HG03520 (cell line): ENCODE data around the gene SYNE3.

Experiments used
- ATAC-seq: cut with Tn5 transposase; IDR thresholded peaks from one replicate; pipeline ENCODE4 v1.9.1; 2021; ENCODE audit warnings: mild to moderate bottlenecking, moderate library complexity; ENCODE audit not compliant: unreplicated experiment

SYNE3 gene

GRCh38 chr14:95490727-95491451 lies 25.6 kb downstream of the SYNE3 start:
- ATAC-seq = no peak

DNA sequence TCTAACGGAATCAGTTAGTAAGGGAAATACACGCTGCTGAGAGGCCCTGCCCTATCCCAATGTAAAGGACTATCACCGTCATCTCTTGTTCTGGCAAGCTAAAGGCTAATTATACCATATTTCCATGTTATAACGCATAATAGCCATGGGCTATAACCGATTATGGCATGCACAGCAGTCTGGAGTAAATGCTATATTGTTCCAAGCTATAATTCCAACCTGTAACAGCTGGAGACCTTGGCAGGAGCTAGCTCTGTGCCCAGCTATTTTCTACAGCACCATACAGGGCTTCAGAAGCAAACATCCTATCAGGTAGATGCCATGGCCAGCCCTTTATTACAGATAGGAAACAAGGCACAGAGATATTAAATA lies 26.3 kb downstream of the SYNE3 start:
- ATAC-seq = no peak

GRCh38 chr14:95489214-95490137 lies 27.0 kb downstream of the SYNE3 start:
- ATAC-seq = no peak

DNA sequence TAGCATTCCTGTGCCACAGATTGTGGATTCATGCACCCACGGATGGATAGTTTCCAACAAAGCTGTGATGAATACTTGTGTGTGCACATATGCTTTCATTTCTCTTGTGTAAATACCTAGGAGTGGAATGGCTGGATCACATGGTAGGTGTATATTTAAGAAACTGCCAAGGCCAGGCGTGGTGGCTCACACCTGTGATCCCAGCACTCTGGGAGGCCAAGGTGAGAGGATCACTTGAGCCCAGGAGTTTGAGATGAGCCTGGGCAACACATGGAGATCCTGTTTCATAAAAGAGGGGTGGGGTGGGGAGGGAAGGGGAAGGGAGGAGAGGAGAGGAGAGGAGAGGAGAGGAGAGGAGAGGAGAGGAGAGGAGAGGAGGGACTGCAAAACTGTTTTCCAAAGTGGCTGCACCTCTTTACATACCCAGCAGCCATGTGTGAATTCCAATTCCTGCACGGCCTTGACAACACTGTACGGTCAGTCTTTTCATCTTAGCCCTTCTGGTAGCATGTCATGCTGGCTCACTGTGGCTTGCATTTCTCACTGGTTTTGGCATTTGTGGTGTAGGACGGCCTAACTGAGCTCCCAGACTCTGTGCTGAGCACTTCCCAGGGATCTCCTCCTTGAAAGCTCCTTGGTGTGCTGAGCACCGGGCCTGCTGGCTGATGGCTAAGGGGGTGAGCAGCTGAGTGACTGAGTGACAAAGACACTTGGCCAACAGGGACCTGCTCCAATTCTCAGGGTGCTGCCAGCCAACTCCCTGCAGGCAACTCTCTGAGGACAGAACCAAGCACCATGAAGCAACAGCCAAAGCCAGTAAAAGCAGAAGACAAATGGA lies 27.9 kb downstream of the SYNE3 start:
- ATAC-seq = no peak

DNA sequence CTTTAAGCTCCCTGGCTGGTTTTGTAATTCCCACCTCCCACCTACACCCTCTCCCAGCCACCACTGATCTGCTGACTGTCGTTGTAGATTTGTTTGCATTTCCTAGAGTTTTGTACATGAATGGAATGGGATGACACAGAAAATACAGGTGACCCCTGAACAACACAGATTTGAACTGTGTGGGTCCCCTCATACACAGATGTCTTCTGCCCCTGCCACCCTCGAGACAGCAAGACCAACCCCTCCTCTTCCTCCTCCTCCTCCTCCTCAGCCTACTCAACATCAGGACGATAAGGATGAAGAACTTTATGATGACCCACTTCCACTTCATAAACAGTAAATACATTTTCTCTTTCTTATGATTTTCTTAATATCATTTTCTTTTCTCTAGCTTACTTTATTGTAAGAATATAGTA lies 28.8 kb downstream of the SYNE3 start:
- ATAC-seq = no peak

- ATAC-seq = no peak
Observed at GRCh38 chr14:95486875-95487668, 29.4 kb downstream of the SYNE3 start.

DNA sequence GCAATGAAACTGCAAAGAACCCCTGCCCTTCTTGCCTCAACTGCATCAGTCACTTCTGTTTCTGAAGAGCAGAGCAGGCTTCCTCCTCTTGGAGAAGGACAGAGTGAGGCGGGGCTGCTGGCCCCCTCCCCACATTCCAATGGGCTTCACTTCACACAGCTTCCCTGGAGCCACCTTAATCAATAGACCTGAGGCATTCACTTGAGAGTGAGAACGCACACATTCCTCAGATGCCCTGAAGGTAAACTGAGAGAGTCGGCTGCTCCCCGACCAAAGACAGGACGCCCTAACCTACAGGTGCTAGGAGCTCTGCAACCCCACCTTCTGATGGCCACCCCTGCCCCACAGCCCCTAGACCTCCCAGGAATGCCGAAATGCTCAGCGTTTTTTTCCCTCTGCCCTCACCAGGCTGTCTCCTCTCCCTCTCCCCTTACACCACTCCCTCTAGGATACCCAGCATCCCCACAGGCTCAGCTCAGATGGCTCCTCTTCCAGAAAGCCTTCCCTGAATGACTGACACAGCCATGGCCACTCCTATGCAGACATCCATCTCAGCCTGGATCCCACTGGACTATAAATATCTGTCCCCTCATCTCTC lies 31.1 kb downstream of the SYNE3 start:
- no peak for ATAC-seq

DNA sequence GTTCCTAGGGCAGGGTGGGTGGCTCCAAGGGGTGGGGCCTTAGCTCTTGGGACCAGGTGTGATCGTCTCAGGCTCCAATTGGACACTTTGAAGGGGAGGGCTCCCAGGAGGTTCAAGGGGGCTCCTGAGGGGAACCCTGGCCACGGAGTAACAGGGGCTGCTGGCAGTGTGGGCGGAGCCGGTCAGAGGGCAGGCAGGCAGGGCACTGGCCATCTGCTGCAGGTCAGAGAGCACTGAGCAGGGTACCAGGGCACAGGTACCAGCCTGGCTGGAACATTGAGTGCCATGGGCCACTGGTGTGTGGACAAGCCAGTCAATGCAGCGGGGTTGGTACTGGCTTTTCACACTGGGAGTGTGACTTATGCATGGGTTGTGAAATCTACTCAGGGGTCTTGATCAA lies 32.2 kb downstream of the SYNE3 start:
- ATAC-seq = no peak

- ATAC-seq = no peak
Observed at GRCh38 chr14:95483309-95484165, 32.9 kb downstream of the SYNE3 start.

DNA sequence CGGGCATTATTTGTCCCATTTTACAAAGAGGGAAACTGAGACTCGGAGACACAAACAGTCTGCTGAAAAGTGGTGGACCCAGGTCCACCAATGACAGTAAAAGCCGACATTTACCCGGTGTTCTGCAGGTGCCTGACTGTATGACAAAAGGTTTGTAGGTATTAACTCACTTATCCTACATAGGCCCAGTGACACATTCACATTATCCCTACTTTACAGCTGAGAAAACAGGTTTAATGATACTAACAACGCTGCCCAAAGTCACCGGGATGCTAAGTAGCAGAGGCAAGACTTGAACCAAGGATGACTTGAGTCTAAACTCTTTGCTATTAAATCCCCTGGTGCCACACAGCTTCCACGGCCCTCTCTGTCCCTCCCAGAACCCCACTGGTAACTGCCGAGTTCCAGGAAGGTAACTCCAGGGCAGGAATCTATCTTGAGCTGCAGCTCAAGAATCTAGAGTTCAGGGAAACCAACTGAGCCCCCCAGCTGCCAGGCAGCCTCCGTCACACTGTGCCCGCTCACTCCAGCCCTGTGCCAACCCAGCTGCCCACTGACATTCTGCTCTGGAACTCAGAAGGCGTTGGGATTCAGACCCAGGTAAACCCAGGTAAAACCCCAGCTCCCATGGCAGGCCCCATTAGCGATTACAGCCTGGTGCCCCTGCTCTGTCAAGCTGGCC lies 33.7 kb downstream of the SYNE3 start:
- no peak for ATAC-seq

GRCh38 chr14:95481391-95482022 lies 34.9 kb downstream of the SYNE3 start:
- no peak for ATAC-seq

GRCh38 chr14:95480887-95481226 lies 35.6 kb downstream of the SYNE3 start:
- no peak for ATAC-seq

- ATAC-seq = no peak
Observed at GRCh38 chr14:95480109-95480886, 36.2 kb downstream of the SYNE3 start.

DNA sequence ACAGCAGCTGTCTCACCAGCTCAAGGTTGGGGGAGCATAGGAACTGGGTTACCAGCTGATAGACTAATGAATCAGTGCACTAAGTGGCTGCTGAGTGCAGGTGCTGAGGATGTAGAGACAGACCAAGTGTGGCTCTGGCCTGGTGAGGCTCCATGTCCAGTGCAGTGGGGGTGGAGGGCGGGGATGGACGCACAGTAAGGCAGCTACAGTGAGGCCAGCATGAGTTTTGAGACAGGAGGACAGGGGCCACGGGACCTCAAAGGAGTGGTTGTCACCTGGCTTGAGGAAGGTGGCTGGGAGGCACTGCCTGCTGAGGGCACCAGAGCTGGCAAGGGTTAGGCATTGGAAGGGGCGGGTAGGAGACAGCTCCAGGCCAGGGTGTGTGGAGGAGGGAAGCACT lies 37.0 kb downstream of the SYNE3 start:
- ATAC-seq = no peak

GRCh38 chr14:95478818-95479217 lies 37.6 kb downstream of the SYNE3 start:
- no peak for ATAC-seq

- ATAC-seq = no peak
Observed at GRCh38 chr14:95478309-95478708, 38.1 kb downstream of the SYNE3 start.
